ENCODE measurements around the gene GLA.

GLA gene

GRCh38 chrX:101397779-101398178, 9.9 kb downstream of the GLA start:
- no peak for DNase-seq (ENCODE audit: low read depth in 2 of 2)

DNA sequence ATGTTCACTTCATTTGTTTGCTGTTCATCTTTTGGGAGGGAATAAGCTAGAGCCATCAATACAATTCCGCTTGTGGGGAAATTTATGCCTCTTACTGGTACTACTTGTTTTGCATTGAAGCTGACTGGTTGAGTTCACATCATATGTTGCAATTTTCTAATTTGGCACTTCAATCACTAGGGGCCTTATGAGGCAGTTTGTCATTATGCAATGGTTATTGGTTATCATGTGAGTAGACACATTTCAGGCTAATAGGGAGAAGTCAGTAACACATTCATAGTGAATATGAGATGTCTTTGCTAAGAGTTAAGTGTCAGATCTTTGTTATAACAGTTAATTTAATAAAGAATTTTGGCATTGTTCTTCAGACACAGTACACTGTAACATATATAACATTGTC, 11.9 kb downstream of the GLA start:
- no peak for DNase-seq (ENCODE audit: low read depth in 2 of 2)

DNA sequence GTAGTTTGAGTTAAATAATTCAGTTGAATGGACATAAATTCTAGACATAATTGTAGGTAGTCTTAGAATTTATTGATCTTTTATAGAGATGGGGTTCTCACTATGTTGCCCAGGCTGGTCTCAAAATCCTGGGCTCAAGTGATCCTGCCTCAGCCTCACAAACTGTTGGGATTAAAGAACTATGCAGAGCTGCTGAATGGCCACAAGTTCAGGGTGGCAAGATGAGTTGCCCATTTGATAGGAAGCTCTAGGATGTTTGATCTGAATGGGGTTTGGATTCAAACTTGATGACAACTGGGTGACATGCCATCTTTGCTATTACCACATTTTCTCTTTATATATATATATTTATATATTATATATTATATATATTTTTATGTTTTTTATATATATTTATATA, 13.4 kb downstream of the GLA start:
- DNase-seq (ENCODE audit: low read depth in 2 of 2): no peak

DNA sequence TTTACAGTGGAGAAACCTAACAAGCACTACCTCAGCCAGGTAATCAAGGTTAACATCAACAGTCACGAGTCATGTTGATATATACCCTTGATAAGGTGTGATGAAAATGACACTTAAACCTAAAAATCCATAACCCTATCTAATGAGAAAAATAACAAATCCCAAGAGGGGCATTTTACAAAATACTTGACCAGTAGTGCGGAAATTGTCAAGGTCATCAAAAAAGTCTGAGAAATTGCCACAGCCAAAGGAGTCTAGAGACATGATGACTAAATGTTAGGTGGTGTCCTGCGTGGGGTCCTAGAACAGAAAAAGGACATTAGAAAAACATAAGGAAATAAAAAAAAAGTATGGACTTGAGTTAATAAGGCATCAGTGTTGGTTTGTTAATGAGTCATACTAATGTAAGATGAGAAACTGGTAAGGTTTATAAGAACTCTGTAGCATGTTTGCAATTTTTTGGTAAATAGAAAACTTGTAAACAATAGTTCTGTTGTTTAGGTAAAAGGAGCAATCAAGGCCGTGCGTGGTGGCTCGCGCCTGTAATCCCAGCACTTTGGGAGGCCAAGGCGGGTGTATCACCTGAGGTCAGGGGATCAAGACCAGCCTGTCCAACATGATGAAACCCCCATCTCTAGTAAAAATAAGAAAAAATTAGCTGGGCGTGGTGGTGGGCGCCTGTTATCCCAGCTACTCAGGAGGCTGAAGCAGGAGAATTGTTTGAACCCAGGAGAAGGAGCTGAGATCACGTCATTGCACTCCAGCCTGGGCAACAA, 14.0 kb downstream of the GLA start:
- no peak for DNase-seq (ENCODE audit: low read depth in 2 of 2)

- no peak for DNase-seq (ENCODE audit: low read depth in 2 of 2)
Observed at GRCh38 chrX:101391831-101392230, 15.9 kb downstream of the GLA start.

DNA sequence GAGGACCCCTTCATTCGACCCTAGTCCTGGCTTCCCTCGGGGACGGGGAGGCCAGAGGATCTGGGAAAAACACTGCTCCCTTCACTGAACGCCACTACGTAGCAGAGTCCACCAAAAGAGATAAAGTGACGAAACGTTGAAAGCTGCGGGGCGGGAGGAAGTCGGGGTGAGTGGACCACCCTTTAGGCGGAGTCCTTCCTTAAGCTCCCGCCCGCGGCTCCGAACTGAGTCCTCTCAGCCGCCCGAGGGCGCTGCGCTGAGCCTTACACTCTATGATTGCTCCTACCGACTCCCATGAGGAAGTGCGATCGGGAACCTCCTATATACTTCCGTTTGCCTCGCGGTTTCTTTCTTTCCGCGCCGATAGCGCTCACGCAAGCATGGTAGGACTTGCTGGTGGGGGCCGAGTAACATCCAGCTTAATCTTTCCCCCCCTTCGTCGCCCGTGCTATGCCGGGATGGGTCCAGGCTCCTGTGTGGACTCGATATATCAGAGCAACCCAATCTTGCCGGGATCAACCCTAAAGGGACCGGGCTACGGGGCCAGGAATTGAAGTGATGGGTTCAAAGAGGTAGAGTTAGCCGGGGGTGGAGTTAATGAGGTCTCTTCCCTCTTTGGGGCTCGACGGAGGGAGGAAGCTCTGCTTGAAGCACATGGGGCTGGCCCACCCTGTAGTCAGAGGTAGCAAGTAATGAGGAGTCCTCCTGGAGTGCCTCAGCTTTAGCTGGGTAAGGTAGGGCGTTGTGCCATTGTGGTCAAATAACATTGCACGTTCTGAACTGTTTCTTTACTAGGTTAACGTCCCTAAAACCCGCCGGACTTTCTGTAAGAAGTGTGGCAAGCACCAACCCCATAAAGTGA, 16.8 kb downstream of the GLA start, which contains the start of gene RPL36A:
TSS of gene RPL36A (plus strand) at position 348 of the 862 bp plus-strand sequence. CDS start at position 381, 33 bp downstream.
- DNase-seq (ENCODE audit: low read depth in 2 of 2): peak; percentile 76 to 80

- no peak for DNase-seq (ENCODE audit: low read depth in 2 of 2)
Observed at GRCh38 chrX:101388604-101389003, 19.1 kb downstream of the GLA start.

DNA sequence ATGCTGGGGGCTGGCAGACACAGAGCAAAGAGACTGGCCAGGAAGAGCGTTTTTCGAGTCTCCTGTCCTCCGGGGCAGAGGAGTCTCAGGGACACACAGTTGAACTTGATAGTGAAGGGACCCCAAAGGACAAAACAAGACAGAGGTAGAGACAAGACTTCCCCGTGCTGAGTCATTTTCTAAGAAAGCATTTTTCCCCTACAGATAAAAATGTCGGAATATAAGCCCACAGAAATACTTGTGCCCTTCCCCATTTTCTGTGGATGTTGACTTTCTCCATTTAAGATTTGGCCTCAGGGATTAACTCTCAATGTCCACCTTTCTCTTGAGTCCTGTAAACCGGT, 21.2 kb downstream of the GLA start:
- no peak for DNase-seq (ENCODE audit: low read depth in 2 of 2)

DNA sequence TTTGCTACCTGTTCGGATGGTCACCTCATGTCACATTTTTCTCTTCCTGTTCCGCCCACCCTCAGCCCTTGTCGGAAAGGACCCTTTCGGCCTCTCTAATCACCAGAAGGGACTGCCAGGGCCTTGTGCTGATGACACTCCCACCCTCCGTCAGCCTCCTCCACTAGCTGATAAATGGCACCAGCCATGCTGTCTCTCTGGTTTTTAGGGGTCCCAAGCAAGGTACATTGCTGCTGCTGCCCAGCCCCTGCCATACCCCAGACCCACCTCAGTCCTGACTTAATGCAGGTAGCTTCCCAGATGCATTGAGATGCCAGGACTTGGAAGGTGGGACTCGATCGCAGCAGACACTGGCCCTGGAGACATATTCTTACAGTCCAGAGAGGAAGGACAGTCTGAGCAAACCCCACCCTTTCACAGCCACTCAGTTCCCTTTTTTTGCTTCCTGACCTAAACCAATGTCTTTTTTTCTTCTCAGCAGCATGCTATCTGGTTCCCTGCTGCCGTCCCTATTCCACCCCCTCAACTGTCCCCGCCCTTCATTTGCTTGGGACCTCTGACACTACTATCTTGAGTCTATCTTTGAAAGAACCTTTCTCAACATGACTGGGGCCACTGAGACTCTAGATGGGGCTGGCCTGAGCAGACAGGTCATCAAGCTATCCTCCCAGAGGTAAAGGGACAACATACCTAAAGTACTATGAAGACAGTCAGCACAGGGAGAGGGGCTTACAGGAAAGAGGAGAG, 21.8 kb downstream of the GLA start, which contains the start of gene BTK:
TSS of gene BTK (minus strand) at position 397 of the 747 bp plus-strand sequence. CDS start 10,907 bp downstream, outside the sequence.
- DNase-seq (ENCODE audit: low read depth in 2 of 2): no peak

DNA sequence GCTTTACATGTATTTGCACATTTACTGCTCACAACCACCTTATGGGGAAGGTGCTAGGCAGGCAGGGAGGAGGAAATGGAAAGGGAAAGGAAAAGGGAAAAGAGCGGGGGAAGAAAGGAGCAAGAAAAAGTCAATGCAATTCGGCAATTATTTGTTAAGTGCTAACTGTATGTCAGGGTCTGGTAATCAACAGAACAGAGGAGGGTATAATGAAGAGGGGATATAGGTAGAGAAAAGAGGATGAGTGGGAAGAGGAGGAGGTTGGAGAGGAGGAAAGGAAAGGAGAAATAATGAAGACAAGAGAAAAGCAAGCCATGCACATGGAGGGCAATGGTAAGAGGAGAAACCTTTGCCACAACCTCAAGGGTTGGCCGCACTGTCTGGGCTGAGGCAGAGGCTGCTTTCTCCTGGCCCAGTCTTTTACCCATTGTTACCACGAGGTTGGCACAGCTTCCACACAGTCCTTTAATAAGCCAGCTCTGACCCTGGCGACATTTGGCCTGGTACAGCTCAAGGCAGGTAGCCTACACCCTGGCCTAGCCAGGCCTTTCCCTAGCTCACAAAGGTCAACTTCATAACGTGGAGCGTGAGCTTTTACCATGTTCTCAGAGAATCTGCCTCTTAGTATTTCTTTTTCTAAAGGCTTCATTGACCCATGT, 22.6 kb downstream of the GLA start:
- DNase-seq (ENCODE audit: low read depth in 2 of 2): no peak

DNA sequence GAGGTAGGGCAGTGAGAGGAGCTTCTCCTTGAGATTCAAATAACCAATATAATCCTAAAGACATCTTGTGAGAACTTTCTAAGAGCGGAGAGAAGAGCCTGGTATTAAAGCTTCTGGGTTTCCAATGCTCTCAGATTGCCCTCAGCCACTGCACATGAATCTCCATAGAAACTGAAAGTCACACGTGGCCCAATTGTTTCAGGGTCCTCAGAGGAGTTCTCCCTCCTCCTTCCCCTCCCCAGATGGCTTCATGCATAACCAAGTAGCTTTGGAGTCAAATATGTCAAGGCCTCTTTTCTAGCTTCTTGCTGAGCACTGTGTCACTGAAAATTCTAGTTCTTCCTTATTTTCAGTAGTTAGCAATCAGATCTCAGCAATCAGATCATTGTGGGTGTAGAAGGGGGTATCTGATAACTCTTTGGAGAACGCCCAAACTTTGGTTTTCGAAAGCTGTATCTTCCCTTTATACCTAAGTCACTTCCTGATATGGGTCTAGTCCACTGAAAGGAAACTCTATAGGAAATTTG, 24.0 kb downstream of the GLA start:
- DNase-seq (ENCODE audit: low read depth in 2 of 2): no peak

GRCh38 chrX:101377547-101377946, 30.2 kb downstream of the GLA start:
- no peak for DNase-seq (ENCODE audit: low read depth in 2 of 2)

DNA sequence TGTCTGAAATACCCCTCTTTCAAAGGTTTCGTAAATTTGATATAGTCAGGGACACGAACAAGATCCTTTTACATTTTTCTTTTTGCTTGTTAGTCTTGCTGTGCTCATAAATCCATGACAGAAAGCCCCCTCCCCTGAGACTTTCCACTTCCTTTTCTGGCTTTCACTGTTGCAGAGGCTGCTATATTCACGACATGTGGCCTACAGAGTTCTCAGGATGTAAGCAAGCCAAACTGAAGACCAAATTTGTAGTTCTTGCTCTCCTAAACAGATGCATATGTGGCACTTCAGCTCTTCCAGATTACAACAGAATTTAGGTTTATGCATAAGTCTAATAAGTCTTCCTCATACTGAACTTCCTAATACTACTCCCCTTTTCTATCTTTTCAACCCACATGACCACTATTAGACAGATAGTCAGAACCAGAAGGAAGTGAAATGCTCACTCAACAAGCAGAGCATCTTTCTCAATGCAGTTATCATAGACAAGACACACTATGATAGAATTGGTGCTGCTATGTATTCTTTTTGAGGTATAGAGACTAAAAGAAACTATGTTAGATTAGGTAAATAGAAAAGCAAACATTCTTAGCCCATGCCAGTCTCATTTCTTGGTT, 36.7 kb downstream of the GLA start:
- no peak for DNase-seq (ENCODE audit: low read depth in 2 of 2)

DNA sequence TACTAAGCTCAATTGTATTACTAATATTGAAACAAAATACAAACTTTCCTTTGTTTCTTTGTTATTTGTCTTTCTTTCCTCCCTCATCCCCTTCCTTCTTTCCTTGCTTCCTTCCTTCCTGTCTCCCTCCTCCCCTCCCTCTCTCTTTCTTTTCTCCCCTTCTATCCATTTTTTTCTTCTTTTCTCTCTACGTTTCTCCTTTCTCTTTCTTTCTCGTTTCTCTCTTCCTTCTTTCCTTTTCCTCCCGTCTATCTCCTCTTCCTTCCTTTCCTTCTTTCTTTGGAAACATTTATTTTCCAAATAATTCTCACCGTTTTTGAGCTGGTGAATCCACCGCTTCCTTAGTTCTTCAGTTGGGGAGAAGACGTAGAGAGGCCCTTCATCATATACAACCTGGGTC, 38.0 kb downstream of the GLA start:
- DNase-seq (ENCODE audit: low read depth in 2 of 2): no peak

- DNase-seq (ENCODE audit: low read depth in 2 of 2): no peak
Observed at GRCh38 chrX:101368800-101369199, 38.9 kb downstream of the GLA start.

DNA sequence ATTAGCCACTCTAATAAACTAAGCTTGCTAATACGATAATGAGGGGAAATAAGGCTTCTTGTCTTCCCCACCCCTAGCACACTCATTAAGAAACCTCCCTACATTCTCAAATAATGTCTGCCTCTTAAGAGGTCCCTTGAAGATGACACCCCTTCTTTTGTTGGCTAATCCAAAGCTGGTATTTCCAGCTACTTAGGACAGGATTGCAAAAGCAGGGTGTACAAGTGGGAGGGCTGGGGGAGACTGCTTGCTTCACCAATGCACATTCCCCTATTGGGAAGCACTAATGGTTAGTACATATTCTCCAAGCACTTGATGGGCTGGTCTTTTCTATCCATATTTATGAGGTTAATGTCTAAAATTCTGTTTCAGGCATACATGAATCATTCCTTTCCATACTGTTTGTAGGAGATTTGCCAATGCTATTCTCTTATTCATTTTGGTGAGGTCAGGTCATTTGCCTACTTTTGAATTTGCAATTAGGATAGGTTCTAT, 42.4 kb downstream of the GLA start:
- no peak for DNase-seq (ENCODE audit: low read depth in 2 of 2)

DNA sequence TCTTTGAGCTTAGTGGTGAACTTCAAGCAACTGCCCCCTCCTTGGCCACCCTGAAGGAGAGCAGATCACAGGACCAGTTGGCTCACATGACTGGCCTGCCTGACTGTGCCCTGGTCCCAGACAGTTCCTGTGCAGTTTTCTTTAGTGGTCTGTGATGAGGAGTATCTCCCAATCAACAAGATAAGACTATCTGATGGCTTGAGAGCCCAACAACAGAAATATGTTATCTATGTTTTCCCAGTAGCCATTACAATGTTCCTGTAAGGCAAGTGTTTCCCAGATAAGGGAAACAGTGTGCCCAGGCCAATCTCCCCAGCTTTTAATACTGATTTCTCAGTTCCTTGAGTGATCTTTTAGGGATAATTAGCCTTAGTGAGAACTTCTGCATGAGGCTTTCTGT, 45.0 kb downstream of the GLA start:
- no peak for DNase-seq (ENCODE audit: low read depth in 2 of 2)

DNA sequence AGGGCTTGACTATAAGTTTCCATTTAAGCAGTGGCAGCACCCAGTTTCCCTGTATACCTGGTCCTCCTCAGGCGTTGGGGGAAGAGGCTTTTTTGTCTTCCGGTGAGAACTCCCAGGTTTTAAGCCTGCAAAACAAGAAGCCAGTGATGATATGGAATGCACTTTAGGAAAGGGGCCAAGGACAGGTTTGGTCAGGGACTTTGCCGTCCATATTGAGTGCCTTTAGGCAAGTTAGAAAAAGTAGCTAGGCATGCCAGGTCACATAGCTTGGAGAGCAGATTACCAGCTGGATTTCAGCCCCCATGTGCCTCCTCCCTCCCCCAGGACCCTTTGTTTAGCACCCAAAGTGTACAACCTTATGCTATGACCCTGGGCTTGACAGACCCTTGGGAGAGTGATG, 45.6 kb downstream of the GLA start:
- no peak for DNase-seq (ENCODE audit: low read depth in 2 of 2)

DNA sequence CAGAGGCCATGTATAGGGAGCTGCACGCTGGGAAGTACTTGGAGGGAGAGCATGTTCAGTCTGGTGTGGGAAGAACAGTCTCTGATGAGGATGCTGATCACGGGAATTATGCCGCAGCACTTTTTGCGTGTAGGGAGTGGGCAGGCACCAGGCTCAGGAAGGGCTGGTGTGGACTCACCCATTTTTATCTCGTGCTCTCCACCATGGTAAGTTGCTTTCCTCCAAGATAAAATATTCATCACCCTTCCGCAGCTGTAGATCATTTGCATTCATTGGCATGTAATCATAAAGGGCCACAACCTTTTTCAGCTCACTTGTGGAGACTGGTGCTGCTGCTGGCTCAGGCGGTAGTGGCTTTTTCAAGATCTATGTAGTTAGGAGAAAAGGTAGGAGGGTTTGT, 47.3 kb downstream of the GLA start:
- DNase-seq (ENCODE audit: low read depth in 2 of 2): no peak

DNA sequence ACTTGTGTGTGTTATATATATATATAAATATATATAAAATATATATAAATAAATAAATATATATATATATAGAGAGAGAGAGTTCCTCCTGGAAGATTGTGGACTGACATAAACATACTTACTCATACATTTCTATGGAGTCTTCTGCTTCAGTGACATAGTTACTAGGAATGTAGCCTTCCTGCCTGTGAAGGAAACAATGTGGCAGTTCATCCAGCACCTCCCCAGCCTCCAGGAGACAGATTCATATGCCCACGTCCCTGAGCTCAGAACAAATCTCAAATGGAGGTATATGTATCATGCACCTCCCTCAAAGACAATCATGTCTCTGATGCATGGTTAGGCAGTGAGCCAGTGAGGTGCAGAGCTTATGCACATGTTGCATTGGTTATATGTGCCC, 47.8 kb downstream of the GLA start:
- DNase-seq (ENCODE audit: low read depth in 2 of 2): no peak
